Gastroesophageal sphincter (tissue), 3 donors: ENCODE measurements around the gene APRT.

Experiments used
- POLR2A ChIP-seq, 2 donors: fragments of 450-650 bp; IDR thresholded peaks; one replicate each; pipeline ENCODE4 v1.6.1; 2017; ENCODE audit warnings: antibody characterized with exemption in 2 of 2, mild to moderate bottlenecking in 2 of 2, moderate library complexity in 1 of 2
- POLR2AphosphoS5 ChIP-seq: sonication (generic); formaldehyde crosslinking; IDR thresholded peaks from one replicate; pipeline ENCODE4 v1.6.1; 2017; ENCODE audit warnings: antibody characterized with exemption
- TF ChIP-seq, protein P1 (sequence below), 4 experiments: fragments of 200-600 bp in 2 of 4; fragments of 450-650 bp in 2 of 4; sonication (generic) in 1 of 4; IDR thresholded peaks; one replicate each; pipeline ENCODE4 v1.5.1; 2017 to 2019; ENCODE audit warnings: antibody characterized with exemption in 4 of 4, mild to moderate bottlenecking in 2 of 4, moderate library complexity in 2 of 4

DNA sequence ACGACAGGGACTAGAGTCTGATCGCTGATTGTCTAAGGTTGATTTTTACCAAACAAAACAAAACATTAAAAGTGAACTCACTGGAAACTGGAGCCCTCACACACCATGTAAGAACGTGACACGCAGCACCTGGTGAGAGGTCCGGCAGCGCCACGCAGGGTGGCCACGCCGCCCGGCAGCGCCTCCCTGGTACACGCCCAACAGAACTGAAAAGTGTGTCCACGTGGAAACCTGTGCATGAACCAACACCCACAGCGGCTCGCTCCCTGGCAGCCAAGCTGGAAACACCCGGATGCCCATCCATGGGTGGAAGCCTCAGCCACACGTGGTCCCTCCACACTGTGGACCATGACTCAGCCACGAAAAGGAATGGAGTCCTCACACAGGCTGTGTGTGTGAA is 35.9 kb upstream of the APRT start:
- TF ChIP-seq POLR2AphosphoS5 (no peak), POLR2A (IDR thresholded peaks at IDR 0.05) (no peak)
- TF ChIP-seq, protein P1, sequence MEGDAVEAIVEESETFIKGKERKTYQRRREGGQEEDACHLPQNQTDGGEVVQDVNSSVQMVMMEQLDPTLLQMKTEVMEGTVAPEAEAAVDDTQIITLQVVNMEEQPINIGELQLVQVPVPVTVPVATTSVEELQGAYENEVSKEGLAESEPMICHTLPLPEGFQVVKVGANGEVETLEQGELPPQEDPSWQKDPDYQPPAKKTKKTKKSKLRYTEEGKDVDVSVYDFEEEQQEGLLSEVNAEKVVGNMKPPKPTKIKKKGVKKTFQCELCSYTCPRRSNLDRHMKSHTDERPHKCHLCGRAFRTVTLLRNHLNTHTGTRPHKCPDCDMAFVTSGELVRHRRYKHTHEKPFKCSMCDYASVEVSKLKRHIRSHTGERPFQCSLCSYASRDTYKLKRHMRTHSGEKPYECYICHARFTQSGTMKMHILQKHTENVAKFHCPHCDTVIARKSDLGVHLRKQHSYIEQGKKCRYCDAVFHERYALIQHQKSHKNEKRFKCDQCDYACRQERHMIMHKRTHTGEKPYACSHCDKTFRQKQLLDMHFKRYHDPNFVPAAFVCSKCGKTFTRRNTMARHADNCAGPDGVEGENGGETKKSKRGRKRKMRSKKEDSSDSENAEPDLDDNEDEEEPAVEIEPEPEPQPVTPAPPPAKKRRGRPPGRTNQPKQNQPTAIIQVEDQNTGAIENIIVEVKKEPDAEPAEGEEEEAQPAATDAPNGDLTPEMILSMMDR (IDR thresholded peaks at IDR 0.05): no peak
